Epithelial cell of esophagus (primary cell): ENCODE results near the gene DBNL.

Source experiments
- DNase-seq: peaks from one replicate; pipeline ENCODE4 v3.0.0; 2010; ENCODE audit warnings: low read depth
- H3K4me3 ChIP-seq: 2 replicates; pipeline ENCODE4 v1.5.1; 2011; ENCODE audit warnings: mild to moderate bottlenecking, low read length, control low read depth
- TF ChIP-seq, protein P1 (sequence below): IDR thresholded peaks from 2 replicates; pipeline ENCODE4 v1.5.1; 2011; ENCODE audit warnings: low read depth, mild to moderate bottlenecking, low read length, control low read depth, inconsistent platforms; ENCODE audit not compliant: insufficient read depth; ENCODE audit errors: missing control alignments

DBNL gene

DNA sequence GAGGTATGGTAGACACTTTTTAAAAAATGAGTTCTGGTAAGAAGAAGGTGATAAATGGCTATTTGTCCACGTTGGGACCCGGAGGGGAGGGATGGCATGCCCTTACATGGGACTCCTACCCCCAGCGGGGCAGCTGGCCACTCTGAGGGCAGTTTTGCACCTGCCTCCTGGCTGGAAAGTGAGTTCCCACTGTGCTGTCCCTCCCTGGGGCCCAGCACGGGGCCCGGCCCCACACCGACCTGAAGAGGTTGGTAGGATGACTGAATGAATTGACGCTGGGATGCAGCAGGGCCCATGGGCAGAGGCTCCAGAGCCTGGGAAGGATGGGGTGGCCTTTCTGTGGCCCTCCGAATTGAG, 59.0 kb downstream of the DBNL start:
- TF ChIP-seq, protein P1, sequence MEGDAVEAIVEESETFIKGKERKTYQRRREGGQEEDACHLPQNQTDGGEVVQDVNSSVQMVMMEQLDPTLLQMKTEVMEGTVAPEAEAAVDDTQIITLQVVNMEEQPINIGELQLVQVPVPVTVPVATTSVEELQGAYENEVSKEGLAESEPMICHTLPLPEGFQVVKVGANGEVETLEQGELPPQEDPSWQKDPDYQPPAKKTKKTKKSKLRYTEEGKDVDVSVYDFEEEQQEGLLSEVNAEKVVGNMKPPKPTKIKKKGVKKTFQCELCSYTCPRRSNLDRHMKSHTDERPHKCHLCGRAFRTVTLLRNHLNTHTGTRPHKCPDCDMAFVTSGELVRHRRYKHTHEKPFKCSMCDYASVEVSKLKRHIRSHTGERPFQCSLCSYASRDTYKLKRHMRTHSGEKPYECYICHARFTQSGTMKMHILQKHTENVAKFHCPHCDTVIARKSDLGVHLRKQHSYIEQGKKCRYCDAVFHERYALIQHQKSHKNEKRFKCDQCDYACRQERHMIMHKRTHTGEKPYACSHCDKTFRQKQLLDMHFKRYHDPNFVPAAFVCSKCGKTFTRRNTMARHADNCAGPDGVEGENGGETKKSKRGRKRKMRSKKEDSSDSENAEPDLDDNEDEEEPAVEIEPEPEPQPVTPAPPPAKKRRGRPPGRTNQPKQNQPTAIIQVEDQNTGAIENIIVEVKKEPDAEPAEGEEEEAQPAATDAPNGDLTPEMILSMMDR = no peak

DNA sequence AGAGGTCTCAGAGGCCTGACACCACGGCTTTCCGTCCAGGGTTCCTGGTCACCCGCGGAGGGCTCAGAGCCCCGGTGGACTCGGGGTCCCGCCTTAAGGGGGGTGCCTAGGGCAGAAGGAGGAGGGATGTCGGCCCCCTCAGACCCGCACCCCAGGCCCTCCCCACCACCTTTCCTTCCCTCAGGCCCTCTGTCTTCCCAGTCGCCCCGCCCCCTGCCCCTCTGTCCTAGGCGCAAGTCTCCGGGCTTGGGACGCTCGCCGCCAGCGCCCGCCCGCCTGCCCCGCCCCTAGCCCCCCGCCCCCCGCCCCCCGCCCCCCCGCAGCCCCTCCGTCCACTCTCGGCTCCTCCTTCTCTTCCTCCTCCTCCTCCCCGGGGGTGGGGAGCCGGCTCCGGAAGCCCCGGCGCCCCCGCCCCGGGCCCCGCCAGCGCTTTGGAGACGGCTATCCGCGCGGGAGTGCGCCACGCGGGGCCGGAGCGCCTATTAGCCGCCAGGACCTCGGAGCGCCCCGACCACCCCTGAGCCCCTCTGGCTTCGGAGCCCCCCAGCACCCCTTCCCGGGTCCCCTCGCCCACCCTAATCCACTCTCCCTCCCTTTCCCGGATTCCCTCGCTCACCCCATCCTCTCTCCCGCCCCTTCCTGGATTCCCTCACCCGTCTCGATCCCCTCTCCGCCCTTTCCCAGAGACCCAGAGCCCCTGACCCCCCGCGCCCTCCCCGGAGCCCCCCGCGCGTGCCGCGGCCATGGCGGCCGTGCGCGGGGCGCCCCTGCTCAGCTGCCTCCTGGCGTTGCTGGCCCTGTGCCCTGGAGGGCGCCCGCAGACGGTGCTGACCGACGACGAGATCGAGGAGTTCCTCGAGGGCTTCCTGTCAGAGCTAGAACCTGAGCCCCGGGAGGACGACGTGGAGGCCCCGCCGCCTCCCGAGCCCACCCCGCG, 59.7 kb downstream of the DBNL start, which contains the start of gene AEBP1:
Gene AEBP1 (plus strand): TSS at position 423 of the 937 bp plus-strand sequence. CDS start 321 bp downstream, at position 744.
- TF ChIP-seq, protein P1 = no peak
- H3K4me3 ChIP-seq = no peak within 1 kb of the TSS
- DNase-seq = no peak

More for the DNA sequence above, 59.0 kb downstream of the DBNL start:
- DNase-seq = no peak
- H3K4me3 ChIP-seq = no peak overlapping the region

DNA sequence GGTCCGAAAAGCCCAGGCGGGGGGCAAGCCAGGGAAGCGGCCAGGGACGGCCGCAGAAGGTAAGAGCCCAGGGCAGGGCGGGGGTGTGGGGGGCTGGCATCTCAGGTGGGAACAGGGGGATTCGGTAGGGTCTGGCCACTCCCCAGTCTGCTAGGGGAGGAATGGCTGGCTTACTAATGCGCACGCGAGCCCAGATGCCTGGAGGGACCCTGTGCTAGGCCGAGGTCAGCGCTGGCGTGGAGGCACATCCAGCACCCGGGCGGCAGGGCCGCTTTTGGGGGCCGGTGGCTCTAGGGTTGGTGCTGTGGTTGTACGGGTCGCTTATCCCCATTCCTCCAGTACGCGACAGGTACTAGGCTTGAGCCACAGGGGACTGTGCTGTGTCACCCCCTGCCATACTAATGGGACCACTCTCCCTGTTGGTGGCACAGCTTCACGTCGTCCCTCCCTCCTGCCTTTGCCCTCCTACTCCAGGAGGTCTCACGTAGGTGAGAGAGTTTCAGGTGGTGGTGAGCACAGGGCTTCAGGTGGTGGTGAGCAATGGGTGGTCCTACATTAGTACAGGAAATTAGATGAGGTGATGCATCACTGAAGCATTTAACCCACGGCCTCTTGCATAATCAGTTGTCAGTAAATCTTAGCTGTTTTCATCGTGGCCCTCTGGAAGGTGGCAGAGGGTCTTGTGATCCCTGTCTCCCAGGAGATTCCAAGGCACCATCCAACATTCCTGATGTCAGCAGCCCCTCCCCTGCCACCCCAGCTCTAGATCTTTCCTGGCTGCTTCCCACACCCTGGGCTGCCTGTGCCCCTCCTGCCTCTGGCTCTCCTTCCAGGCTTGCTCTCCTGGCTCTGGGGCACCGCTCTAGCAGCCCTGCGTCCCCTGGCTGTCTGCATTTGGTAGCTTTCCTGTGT, 60.6 kb downstream of the DBNL start:
- no peak overlapping the region for H3K4me3 ChIP-seq
- peak; percentile 59 for DNase-seq

DNA sequence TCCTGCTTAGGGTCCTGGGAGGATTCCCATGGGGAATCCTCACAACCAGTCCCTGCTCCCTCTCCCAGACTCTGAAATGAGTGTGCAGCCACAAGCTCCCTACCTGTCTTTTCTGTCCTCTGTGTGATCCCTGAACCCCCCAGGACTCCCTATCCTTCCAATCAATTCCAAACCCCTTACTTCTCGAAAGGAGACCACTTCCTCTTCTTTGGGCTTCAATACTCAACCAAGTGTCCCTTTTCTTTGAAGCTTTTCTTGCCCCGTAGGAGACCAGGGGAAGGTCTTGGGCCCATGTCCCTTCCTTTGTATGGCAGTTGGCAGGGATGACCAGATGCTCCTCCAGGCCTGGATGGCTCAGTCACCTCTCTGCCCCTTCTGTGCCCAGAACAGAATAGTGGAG, 61.3 kb downstream of the DBNL start:
- DNase-seq = no peak
- TF ChIP-seq, protein P1 = no peak
- no peak overlapping the region for H3K4me3 ChIP-seq

More for the DNA sequence above, 60.6 kb downstream of the DBNL start:
- TF ChIP-seq, protein P1 = no peak

DNA sequence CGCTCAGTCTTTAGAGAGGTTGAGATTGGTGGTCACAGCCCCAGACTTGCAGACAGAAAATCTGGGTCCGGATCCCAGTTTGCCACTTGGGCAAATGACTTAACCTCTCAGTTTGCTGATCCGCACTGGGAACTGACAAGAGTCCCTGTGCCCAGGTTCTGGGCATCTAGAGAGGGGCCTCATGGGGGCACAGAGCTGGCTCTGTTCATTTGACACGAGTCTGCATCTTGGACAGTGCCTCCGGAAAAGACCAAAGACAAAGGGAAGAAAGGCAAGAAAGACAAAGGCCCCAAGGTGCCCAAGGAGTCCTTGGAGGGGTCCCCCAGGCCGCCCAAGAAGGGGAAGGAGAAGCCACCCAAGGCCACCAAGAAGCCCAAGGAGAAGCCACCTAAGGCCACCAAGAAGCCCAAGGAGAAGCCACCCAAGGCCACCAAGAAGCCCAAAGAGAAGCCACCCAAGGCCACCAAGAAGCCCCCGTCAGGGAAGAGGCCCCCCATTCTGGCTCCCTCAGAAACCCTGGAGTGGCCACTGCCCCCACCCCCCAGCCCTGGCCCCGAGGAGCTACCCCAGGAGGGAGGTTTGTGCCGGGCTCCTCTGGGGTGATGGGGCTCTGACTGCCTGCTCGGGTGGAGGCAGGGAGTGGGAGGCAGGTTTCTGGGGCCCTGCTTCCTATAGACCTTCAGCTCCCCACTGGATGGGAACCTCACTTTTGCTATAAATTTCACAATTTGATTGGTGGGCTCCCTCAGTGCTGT, 62.0 kb downstream of the DBNL start:
- TF ChIP-seq, protein P1 = no peak
- DNase-seq = no peak
- H3K4me3 ChIP-seq = no peak overlapping the region
